ENCODE results near the gene COBLL1.
A peak's percentile ranks its signal among the peaks of the same experiment; 100 is the strongest.

The COBLL1 gene

GRCh38 chr2:164841719-164842623, at the start of gene COBLL1 (continued):
- TF ChIP-seq SETDB1 (IDR thresholded peaks at IDR 0.05; ENCODE audit: insufficient read length, low read length) (no peak), ZNF677 (tag by site-specific recombination; IDR thresholded peaks at IDR 0.05) (no peak), PRDM4 (tag by site-specific recombination; IDR thresholded peaks at IDR 0.05) (no peak), KLF8 (tag by site-specific recombination; IDR thresholded peaks at IDR 0.05) (peak; percentile 76), ZNF600 (tag by site-specific recombination; IDR thresholded peaks at IDR 0.05) (0 out of 2 replicates have a peak, but pooled peaks have one; percentile 42), ZNF621 (tag by site-specific recombination; IDR thresholded peaks at IDR 0.05) (no peak), ZNF350 (tag by site-specific recombination; IDR thresholded peaks at IDR 0.05) (no peak), ZNF596 (tag by site-specific recombination; IDR thresholded peaks at IDR 0.05) (no peak), ZNF112 (tag by site-specific recombination; IDR thresholded peaks at IDR 0.05) (no peak), ZBTB11 (tag by site-specific recombination; conservative IDR thresholded peaks at IDR 0.05; ENCODE audit: low read depth) (peak; percentile 73), BCL6B (tag by site-specific recombination; IDR thresholded peaks at IDR 0.05) (no peak), KLF7 (tag by site-specific recombination; IDR thresholded peaks at IDR 0.05; ENCODE audit: borderline replicate concordance) (no peak), ZNF114 (tag by site-specific recombination; IDR thresholded peaks at IDR 0.05) (no peak), ZBTB21 (tag by site-specific recombination; IDR thresholded peaks at IDR 0.05) (no peak), ZNF449 (tag by site-specific recombination; IDR thresholded peaks at IDR 0.05) (0 out of 2 replicates have a peak, but pooled peaks have one; percentile 25), ZSCAN16 (tag by site-specific recombination; IDR thresholded peaks at IDR 0.05) (no peak), ZFP69B (tag by site-specific recombination; IDR thresholded peaks at IDR 0.05) (no peak), ZBTB44 (tag by site-specific recombination; IDR thresholded peaks at IDR 0.05) (no peak), ZNF747 (tag by site-specific recombination; IDR thresholded peaks at IDR 0.05) (no peak), ZNF174 (tag by site-specific recombination; IDR thresholded peaks at IDR 0.05) (no peak), GLIS2 (tag by site-specific recombination; IDR thresholded peaks at IDR 0.05) (peak; percentile 83; the same call in 1 of the 2 replicates), KLF16 (tag by site-specific recombination; IDR thresholded peaks at IDR 0.05) (no peak), GFI1B (tag by site-specific recombination; IDR thresholded peaks at IDR 0.05) (no peak), ZNF26 (tag by site-specific recombination; IDR thresholded peaks at IDR 0.05) (no peak), ZNF341 (tag by site-specific recombination; IDR thresholded peaks at IDR 0.05; ENCODE audit: low read depth) (peak; percentile 90), YY2 (tag by site-specific recombination; IDR thresholded peaks at IDR 0.05) (no peak), ZNF664 (tag by site-specific recombination; IDR thresholded peaks at IDR 0.05) (no peak)

Data from HEK293 (cell line).